Measurements from ENCODE around the gene ZNF562.

Gene ZNF562

GRCh38 chr19:9615844-9616243 is 59.1 kb downstream of the ZNF562 start:
- Histone ChIP-seq H3K36me3 (ENCODE audit: control insufficient read depth in 1 of 2, insufficient read depth in 2 of 2, low read length in 2 of 2) (peaks cover 47 to 83% of the 10 kb centered on the region in 2 donors), H3K27me3 (ENCODE audit: control insufficient read depth in 1 of 2, insufficient read depth in 2 of 2, low read length in 2 of 2) (no peaks in the 10 kb centered on the region), H3K4me3 (ENCODE audit: low read depth in 1 of 2, low read length in 2 of 2) (no peak overlapping the region), H3K9ac (ENCODE audit: low read depth in 1 of 2, low read length in 2 of 2) (no peak overlapping the region), H3K9me3 (ENCODE audit: control insufficient read depth in 1 of 2, low read length in 2 of 2) (peaks cover 25 to 29% of the 10 kb centered on the region in 2 donors), H3K4me1 (ENCODE audit: control insufficient read depth in 1 of 2, insufficient read depth in 2 of 2, low read length in 2 of 2) (peaks cover 0 to 8% of the 10 kb centered on the region in 2 donors), H3K27ac (ENCODE audit: low read depth, low read length) (no peak overlapping the region)

GRCh38 chr19:9610484-9611113 is 64.3 kb downstream of the ZNF562 start:
- peaks cover 45 to 68% of the 10 kb centered on the region in 2 donors for H3K36me3 ChIP-seq (ENCODE audit: control insufficient read depth in 1 of 2, insufficient read depth in 2 of 2, low read length in 2 of 2)
- H3K4me3 ChIP-seq (ENCODE audit: low read depth in 1 of 2, low read length in 2 of 2) = no peak overlapping the region

GRCh38 chr19:9608912-9609311 is 66.0 kb downstream of the ZNF562 start:
- H3K4me3 ChIP-seq (ENCODE audit: low read depth in 1 of 2, low read length in 2 of 2) = no peak overlapping the region
- H3K27ac ChIP-seq (ENCODE audit: low read depth, low read length) = no peak overlapping the region
- H3K9me3 ChIP-seq (ENCODE audit: control insufficient read depth in 1 of 2, low read length in 2 of 2) = peaks cover 53 to 65% of the 10 kb centered on the region in 2 donors

More at GRCh38 chr19:9610484-9611113, 64.3 kb downstream of the ZNF562 start:
- Histone ChIP-seq H3K4me1 (ENCODE audit: control insufficient read depth in 1 of 2, insufficient read depth in 2 of 2, low read length in 2 of 2) (no peaks in the 10 kb centered on the region), H3K27ac (ENCODE audit: low read depth, low read length) (no peak overlapping the region), H3K27me3 (ENCODE audit: control insufficient read depth in 1 of 2, insufficient read depth in 2 of 2, low read length in 2 of 2) (no peaks in the 10 kb centered on the region), H3K9me3 (ENCODE audit: control insufficient read depth in 1 of 2, low read length in 2 of 2) (peaks cover 54 to 62% of the 10 kb centered on the region in 2 donors), H3K9ac (ENCODE audit: low read depth in 1 of 2, low read length in 2 of 2) (no peak overlapping the region)

GRCh38 chr19:9597027-9597426 is 77.9 kb downstream of the ZNF562 start:
- Histone ChIP-seq H3K9me3 (ENCODE audit: control insufficient read depth in 1 of 2, low read length in 2 of 2) (peaks cover 6 to 14% of the 10 kb centered on the region in 2 donors), H3K4me3 (ENCODE audit: low read depth in 1 of 2, low read length in 2 of 2) (no peak overlapping the region), H3K4me1 (ENCODE audit: control insufficient read depth in 1 of 2, insufficient read depth in 2 of 2, low read length in 2 of 2) (no peaks in the 10 kb centered on the region), H3K9ac (ENCODE audit: low read depth in 1 of 2, low read length in 2 of 2) (no peak overlapping the region), H3K27ac (ENCODE audit: low read depth, low read length) (no peak overlapping the region), H3K36me3 (ENCODE audit: control insufficient read depth in 1 of 2, insufficient read depth in 2 of 2, low read length in 2 of 2) (no peaks in the 10 kb centered on the region), H3K27me3 (ENCODE audit: control insufficient read depth in 1 of 2, insufficient read depth in 2 of 2, low read length in 2 of 2) (no peaks in the 10 kb centered on the region)

More at GRCh38 chr19:9608912-9609311, 66.0 kb downstream of the ZNF562 start:
- Histone ChIP-seq H3K36me3 (ENCODE audit: control insufficient read depth in 1 of 2, insufficient read depth in 2 of 2, low read length in 2 of 2) (peaks cover 38 to 51% of the 10 kb centered on the region in 2 donors), H3K9ac (ENCODE audit: low read depth in 1 of 2, low read length in 2 of 2) (no peak overlapping the region), H3K4me1 (ENCODE audit: control insufficient read depth in 1 of 2, insufficient read depth in 2 of 2, low read length in 2 of 2) (no peaks in the 10 kb centered on the region), H3K27me3 (ENCODE audit: control insufficient read depth in 1 of 2, insufficient read depth in 2 of 2, low read length in 2 of 2) (no peaks in the 10 kb centered on the region)
